Suprapubic skin (tissue), 4 donors: Measurements from ENCODE around the gene BTBD7. TPM values are rescaled to one million over a fixed set of nuclear protein-coding genes. Genes with fewer than 3 reads are reported as not detected.

Experiments
- DNase-seq, 2 donors: peaks; one replicate each; pipeline ENCODE4 v3.0.0-alpha.2; 2019; ENCODE audit warnings: low spot score in 2 of 2
- H3K27ac ChIP-seq: fragments of 200-600 bp; sonication (generic); one replicate; pipeline ENCODE4 v1.5.1; 2019
- H3K27me3 ChIP-seq: fragments of 200-600 bp; sonication (generic); one replicate; pipeline ENCODE4 v1.5.1; 2019
- H3K36me3 ChIP-seq: fragments of 200-600 bp; sonication (generic); one replicate; pipeline ENCODE4 v1.5.1; 2019
- H3K4me1 ChIP-seq: fragments of 200-600 bp; sonication (generic); one replicate; pipeline ENCODE4 v1.5.1; 2019
- H3K4me3 ChIP-seq: fragments of 200-600 bp; sonication (generic); one replicate; pipeline ENCODE4 v1.5.1; 2019; ENCODE audit warnings: mild to moderate bottlenecking
- H3K9me3 ChIP-seq: fragments of 200-600 bp; sonication (generic); one replicate; pipeline ENCODE4 v1.5.1; 2019
- CTCF ChIP-seq, 2 donors: fragments of 200-600 bp in 1 of 2; fragments of 450-650 bp in 1 of 2; sonication (generic) in 1 of 2; IDR thresholded peaks; one replicate each; pipeline ENCODE4 v1.5.1; 2016 to 2019; ENCODE audit warnings: antibody characterized with exemption in 2 of 2, mild to moderate bottlenecking in 1 of 2, moderate library complexity in 1 of 2
- EP300 ChIP-seq: sonication (generic); formaldehyde crosslinking; IDR thresholded peaks from one replicate; pipeline ENCODE4 v1.6.1; 2017; ENCODE audit warnings: antibody characterized with exemption
- POLR2A ChIP-seq, 2 donors: fragments of 450-650 bp; IDR thresholded peaks; one replicate each; pipeline ENCODE4 v1.6.1; 2017; ENCODE audit warnings: antibody characterized with exemption in 2 of 2, mild to moderate bottlenecking in 2 of 2, moderate library complexity in 2 of 2
- POLR2AphosphoS5 ChIP-seq, 3 donors: sonication (generic); formaldehyde crosslinking; IDR thresholded peaks; one replicate each; pipeline ENCODE4 v1.6.1; 2017; ENCODE audit warnings: antibody characterized with exemption in 3 of 3
- WGBS: methylation state at CpG from one replicate; pipeline ENCODE4 v1.1.5; 2018; 5-methylcytosine and 5-hydroxymethylcytosine counted together
- total RNA-seq, 4 donors: library from RNA; depleted of rRNA; stranded (reverse); fragments of >200 nt; gene quantifications; one replicate each; pipeline ENCODE4 v1.1.0, GENCODE V29; 2016

BTBD7 gene
- total RNA-seq, 4 donors from 2014 or later: 18.8 to 27.0 (median 23.6) TPM

- no peaks in the 10 kb centered on the region for H3K4me1 ChIP-seq
- TF ChIP-seq CTCF (IDR thresholded peaks at IDR 0.05) (no peak), POLR2AphosphoS5 (IDR thresholded peaks at IDR 0.05) (no peak), POLR2A (IDR thresholded peaks at IDR 0.05) (no peak), EP300 (no peak)
- no peak overlapping the region for H3K4me3 ChIP-seq
- H3K27ac ChIP-seq: no peak overlapping the region
- WGBS: 94% methylated on average over 3 of the region's 3 CpGs
- no peak for DNase-seq
- H3K36me3 ChIP-seq: no peaks in the 10 kb centered on the region
- no peaks in the 10 kb centered on the region for H3K9me3 ChIP-seq
- H3K27me3 ChIP-seq: no peaks in the 10 kb centered on the region
Measured at GRCh38 chr14:93274055-93274806, 58.6 kb downstream of the BTBD7 start.

GRCh38 chr14:93271111-93271510 is 61.7 kb downstream of the BTBD7 start:
- no peaks in the 10 kb centered on the region for H3K4me1 ChIP-seq
- H3K4me3 ChIP-seq: no peak overlapping the region
- H3K27me3 ChIP-seq: no peaks in the 10 kb centered on the region
- H3K27ac ChIP-seq: no peak overlapping the region
- no peak for DNase-seq
- no peaks in the 10 kb centered on the region for H3K36me3 ChIP-seq
- no peaks in the 10 kb centered on the region for H3K9me3 ChIP-seq
- TF ChIP-seq EP300: no peak
- TF ChIP-seq POLR2A (IDR thresholded peaks at IDR 0.05): no peak
- TF ChIP-seq CTCF (IDR thresholded peaks at IDR 0.05): no peak
- TF ChIP-seq POLR2AphosphoS5 (IDR thresholded peaks at IDR 0.05): no peak
- 50% methylated on average over 6 of the region's 6 CpGs for WGBS

GRCh38 chr14:93269341-93270068 is 63.3 kb downstream of the BTBD7 start:
- Histone ChIP-seq H3K27me3 (no peaks in the 10 kb centered on the region), H3K4me3 (no peak overlapping the region), H3K9me3 (no peaks in the 10 kb centered on the region), H3K4me1 (no peaks in the 10 kb centered on the region), H3K36me3 (no peaks in the 10 kb centered on the region), H3K27ac (no peak overlapping the region)
- WGBS: 68% methylated on average over 10 of the region's 10 CpGs
- no peak for DNase-seq
- TF ChIP-seq POLR2AphosphoS5 (IDR thresholded peaks at IDR 0.05): no peak
- no peak for TF ChIP-seq EP300
- no peak for TF ChIP-seq CTCF (IDR thresholded peaks at IDR 0.05)
- no peak for TF ChIP-seq POLR2A (IDR thresholded peaks at IDR 0.05)

- Histone ChIP-seq H3K4me3 (no peak overlapping the region), H3K36me3 (peaks cover 1% of the 10 kb centered on the region), H3K27me3 (no peaks in the 10 kb centered on the region), H3K4me1 (no peaks in the 10 kb centered on the region), H3K27ac (no peak overlapping the region), H3K9me3 (no peaks in the 10 kb centered on the region)
- DNase-seq: no peak
- WGBS: 100% methylated on average over 1 of the region's 1 CpG
- TF ChIP-seq EP300: no peak
- TF ChIP-seq POLR2A (IDR thresholded peaks at IDR 0.05): no peak
- TF ChIP-seq POLR2AphosphoS5 (IDR thresholded peaks at IDR 0.05): no peak
- no peak for TF ChIP-seq CTCF (IDR thresholded peaks at IDR 0.05)
Measured at GRCh38 chr14:93268406-93268805, 64.4 kb downstream of the BTBD7 start.

GRCh38 chr14:93267149-93267711 is 65.6 kb downstream of the BTBD7 start:
- no peak for DNase-seq
- H3K4me3 ChIP-seq: no peak overlapping the region
- WGBS: 91% methylated on average over 3 of the region's 3 CpGs
- no peaks in the 10 kb centered on the region for H3K9me3 ChIP-seq
- H3K27ac ChIP-seq: no peak overlapping the region
- H3K36me3 ChIP-seq: peaks cover 4% of the 10 kb centered on the region
- no peaks in the 10 kb centered on the region for H3K4me1 ChIP-seq
- TF ChIP-seq EP300 (no peak), POLR2AphosphoS5 (IDR thresholded peaks at IDR 0.05) (no peak), POLR2A (IDR thresholded peaks at IDR 0.05) (no peak), CTCF (IDR thresholded peaks at IDR 0.05) (no peak)
- no peaks in the 10 kb centered on the region for H3K27me3 ChIP-seq
